GM18505 (cell line): ENCODE results near the gene ZNF469.

Experiments used
- ATAC-seq: cut with Tn5 transposase; IDR thresholded peaks from one replicate; pipeline ENCODE4 v1.9.1; 2021; ENCODE audit not compliant: unreplicated experiment
- POLR2A ChIP-seq: IDR thresholded peaks from 4 replicates; pipeline ENCODE4 v1.6.1; 2011; ENCODE audit warnings: borderline replicate concordance; ENCODE audit not compliant: insufficient read depth, insufficient read length; ENCODE audit errors: extremely low read depth

Gene ZNF469

DNA sequence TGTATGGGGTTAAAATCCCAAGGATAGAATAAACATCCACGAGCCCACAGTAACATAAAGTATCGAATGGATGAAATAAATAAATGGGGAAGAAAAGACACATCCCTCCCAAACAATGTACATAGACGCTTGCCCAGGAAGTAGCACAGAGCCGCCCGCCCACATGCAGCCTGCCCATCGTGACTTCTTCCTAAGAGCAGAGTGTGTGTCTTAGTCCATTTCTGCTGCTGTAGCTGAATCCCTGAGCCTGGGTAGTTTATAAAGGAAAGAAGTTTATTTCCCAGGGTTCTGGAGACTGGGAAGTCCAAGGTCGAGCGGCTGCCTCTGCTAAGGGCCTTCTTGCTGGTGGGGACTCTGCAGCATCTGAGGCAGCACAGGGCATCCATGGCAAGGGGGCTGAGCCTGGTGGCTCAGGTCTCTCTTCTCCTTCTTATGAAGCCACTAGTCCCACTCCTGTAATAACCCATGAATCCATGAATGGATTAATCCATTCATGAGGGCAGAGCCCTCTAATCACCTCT is 39.4 kb upstream of the ZNF469 start:
- no peak for TF ChIP-seq POLR2A
- no peak for ATAC-seq

DNA sequence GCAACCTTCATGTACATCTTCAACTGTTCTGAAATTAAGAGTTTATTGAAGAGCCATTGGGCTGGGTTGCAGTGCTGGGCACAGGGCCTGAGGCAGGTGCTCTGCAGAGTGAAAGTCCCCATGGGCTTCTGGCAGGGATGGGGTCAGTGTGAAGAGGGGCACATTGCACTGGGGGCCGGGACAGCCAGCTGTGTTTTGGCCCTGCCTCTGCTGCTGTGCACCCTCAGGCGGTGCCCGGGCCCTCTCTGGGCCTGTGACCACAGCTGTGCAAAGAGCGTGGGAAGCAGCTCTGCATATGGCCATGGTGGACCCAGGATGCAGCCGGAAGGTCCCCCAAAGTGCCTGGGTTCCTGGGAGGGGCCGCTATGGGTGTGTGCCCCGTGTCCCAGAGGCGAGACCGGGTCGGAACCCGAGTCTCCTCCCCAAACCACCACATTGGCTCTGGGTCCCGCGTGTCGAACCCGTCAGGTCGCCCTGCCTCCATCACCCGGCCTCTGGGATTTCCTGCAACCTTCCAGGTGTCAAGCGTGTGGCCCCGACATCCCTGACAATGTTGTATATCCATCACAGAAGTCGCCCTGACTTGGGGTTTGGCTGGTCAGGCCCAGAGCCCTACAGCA is 38.2 kb upstream of the ZNF469 start:
- no peak for ATAC-seq
- no peak for TF ChIP-seq POLR2A

DNA sequence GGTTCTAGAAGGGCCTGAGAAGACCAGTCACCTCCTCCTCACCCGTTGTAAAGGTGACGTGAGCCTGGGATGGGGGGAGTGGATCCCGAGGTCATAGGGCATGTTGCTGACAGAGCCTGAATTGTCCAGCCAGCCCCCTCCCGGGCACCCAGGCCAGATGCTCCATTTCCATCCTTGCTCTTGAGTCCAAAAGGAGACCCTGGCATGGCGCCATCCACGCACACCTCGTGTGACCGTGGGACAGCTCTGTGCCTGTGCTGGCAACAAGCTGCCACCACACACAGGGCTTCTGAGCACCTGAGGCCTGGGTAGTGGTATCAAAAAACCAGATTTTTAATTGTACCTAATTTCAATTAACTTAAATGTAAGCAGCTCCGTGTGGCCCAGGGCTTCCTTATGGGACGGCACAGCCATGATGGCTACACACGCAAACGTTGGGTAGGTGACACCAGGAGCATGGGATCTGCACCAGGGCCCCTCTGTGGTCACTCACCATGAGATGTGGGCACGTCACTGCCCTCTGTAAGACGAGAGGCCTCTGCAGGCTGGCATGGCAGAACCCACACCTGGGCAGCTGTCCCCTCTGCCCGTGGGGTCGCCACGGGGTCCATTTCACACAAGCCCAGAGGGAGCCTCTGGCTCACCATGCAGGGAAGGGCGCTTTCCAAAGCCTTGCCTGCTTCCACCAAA is 37.6 kb upstream of the ZNF469 start:
- ATAC-seq = no peak

DNA sequence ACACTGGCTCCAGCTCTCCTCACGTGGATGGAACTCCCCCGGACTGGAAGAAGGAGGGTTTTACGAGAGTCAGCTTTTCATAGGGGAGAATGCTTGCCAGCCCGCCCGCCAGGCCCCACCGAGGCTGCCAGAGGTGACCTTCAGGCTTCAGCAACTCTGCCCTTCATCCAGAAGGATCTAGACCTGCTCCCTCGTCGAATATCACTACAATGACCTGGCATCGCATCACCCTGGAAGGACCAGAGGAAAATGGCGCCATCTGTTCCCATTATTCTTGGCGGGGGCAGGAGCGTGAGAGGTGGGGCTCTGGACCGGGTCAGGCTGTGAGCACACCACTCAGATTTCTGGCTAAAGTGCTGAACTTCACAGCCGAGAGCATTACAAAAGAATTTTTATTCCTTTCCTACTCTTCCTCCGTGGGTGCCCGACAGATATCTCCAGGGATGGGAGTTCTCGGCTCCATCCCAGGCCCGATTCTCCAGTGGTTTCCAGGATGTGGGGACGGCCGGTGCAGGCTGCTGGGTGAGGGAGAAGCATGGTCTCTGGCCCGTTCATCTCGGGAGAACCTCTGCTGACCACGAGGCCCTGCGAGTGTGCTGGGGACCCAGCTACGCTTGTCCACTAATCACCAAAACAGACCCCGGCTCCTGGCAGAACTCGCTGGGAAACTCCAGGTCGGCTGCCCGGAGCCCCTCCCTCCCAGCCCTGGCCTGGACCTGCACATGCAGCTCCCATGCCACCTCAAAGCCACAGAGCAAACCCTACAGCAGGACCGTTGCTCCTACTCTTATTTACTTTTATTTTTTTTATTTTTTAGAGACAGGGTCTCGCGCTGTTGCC is 36.8 kb upstream of the ZNF469 start:
- no peak for TF ChIP-seq POLR2A
- ATAC-seq = no peak

More for the DNA sequence above, 37.6 kb upstream of the ZNF469 start:
- TF ChIP-seq POLR2A = no peak

DNA sequence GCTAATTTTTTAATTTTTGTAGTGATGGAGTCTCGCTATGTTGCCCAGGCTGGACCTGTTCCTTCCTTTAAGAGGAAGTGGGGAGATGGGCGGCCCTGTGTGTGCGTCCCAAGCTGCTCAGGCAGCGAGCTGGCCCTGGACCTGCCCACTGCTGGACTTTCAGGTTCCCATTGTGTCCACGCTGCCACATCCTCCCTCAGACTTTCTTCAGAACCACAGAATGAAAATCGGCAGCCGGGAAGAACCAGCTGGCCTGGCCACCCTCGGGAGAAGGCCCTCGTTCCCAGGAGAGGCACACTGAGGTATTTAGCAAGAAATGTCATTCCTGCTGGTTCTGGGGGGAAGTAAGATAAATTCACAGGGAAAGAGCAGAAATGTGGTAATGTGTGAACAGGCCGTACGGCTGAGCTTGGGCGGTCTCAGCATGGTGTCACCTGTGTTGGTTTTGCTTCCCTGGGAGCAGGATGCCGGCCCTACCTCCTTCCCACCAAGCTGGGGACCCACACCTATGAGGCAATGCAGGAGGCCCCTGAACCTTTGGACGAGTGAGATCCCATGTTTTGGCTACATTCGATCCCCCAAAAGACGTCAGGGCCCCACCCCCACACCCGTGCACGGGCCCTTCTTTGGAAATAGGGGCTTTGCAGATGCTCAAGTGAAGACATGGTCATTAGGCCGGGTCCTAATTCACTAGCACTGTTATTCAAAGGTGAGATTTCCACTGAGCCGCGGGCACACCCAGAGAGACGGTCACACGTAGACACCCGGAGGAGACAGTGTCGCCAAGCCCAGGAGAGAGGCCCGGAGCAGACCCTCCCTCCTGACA is 35.9 kb upstream of the ZNF469 start:
- no peak for ATAC-seq
- no peak for TF ChIP-seq POLR2A

DNA sequence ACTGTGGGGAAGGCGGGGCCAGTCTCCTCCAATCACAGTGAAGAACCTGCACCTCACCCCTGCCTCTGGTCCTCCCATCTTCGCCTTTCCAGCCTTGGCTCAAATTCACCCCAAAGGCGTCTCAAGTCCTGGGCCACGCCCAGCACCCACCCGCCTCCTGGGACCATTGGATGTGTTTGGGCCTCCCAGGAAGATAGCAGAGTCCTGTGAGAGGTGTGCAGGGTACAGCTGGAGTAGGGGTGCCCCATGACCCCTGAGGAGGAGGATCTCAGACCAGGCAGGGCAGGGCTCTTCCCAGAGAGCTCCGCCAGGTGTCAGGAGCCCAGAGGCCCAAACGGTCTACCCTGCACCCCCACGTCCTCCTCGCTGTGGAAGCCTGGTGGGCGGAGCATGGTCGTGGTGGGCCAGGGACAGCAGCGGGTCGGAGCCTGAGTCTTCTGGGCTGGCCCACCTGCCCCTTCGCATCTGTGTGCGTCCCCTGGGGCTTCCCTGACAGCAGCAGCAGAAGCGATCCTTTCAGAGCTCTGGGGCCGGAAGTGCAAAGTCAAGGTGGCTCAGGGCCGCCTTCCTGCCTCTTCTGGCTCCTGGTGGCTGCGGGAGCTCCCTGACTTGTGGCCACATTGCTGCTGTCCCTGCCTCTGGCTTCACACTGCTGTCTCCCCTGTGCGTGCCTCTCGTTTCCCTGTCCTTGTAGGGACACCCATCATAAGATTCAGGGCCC is 34.9 kb upstream of the ZNF469 start:
- no peak for TF ChIP-seq POLR2A
- no peak for ATAC-seq

DNA sequence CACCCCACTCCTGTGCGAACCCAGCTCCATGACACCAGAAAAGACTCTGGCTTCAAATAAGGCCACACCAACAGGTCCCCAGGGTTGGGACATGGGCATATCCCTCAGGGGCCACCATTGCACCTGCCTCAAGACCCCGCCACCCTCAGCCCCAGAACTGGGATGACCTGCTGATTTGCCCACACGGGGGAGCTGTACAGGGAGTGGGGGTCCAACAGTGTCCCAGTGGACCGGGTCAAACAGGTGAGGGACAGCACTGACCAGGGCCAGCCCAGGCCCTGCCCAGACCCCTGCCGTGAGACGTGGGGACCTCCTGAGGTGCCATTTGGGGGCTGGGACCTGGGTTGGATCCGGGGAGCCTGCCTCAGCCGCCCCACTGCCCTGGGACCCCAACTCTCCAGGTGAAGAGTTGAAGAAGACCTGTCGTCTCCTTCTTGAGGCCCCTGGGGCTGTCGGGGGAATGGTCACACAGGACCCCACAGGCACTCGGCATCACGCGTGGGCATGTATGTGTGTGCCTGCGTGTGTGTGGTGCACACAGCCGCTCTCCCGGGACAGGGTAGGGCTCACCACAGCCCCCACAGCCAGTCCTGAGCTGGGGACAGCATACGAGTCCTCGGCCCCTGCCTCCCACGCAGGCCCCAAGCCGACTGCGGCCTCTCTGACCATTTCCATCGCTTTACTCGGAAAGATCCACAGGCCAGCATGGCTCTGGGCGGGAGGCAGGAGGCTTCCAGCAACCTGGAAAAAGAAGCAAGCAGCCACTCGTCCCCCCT is 34.2 kb upstream of the ZNF469 start:
- TF ChIP-seq POLR2A = no peak
- ATAC-seq = no peak

DNA sequence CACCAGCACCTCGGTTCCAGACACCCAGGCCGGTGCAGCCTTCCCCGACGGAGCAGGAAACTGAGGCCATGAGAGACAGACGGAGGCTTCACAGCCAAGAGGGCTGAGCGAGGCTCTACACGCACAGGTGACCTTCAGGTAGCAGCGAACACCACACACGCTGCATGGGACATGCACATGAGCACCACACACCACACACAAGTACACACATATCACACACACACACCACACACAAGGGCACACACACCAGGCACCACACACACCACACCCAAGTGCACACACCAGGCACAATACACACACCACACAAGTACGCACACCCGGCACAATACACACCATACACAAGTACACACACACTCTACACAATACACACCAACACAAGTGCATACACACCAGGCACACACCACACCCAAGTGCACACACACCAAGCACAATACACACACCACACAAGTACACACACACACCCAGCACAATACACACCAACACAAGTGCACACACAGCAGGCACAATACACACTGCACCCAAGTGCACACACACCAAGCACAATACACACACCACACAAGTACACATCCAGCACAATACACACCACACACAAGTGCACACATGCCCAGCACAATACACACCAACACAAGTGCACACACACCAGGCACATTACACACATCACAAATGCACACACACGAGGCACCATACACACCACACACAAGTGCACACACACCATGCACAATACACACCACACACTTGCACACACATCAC is 33.4 kb upstream of the ZNF469 start:
- ATAC-seq = no peak
- no peak for TF ChIP-seq POLR2A

DNA sequence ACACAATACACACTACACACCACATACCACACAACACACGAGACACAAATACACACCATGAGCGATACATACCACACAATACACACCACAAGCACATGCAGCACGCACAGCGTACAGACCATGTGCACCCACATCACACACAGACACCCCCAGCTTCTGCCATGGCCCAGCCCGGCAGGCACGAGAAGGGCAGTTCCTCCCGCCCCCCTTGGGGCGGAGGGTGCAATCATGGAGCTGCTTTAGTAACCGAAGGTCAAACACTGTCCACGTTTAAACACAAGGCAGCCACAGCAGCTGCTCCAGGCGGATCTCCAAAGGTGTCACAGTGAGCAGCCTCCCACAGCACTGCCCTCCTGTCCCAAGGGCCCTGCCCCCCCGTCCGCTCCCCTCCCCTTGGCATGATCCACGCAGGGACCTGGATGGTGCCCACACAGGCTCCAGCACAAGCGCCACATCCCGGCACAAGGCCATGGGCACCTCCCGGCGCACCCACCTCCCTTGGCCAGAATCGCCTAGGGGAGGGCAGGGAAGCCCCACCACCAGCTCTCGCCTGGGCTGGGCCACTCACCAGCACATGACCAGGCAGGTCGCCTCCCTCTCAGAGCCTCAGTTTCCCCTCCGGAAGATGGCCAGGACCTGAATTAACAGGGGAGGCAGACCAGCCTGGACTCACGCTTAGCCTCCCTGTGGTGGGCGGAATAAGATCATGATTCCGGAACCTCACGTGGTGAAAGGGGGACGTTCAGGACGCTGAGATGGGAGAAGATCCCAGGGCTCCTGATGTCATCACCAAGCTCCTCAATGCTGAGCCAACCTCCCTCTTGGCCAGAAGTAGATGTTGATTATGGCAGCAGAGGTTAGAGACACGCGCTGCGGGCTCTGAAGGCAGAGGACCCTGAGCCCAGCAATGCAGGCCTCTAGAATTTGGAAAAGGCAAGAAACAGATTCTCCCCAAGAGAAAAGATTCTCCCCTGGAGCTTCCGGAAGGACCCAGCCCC is 32.6 kb upstream of the ZNF469 start:
- no peak for TF ChIP-seq POLR2A
- no peak for ATAC-seq

DNA sequence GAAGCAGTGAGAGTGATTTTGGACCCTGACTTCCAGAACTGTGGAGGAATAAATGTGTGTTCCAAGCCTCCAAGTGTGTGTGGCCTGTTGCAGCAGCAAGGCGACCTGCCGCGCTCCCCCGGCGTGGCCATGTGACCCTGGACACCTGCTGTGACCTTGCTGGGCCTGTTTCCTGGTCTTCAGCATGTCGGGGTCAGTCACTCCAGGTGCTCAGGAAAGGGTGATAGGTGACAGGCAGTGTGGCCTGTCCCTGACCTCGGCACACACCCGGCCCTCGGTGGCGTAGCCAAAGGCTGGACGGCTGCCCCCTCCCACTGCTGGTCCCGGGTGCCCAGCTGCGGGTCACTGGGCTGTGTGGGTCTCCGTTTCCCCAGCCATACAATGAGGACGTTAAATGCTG is 31.8 kb upstream of the ZNF469 start:
- no peak for ATAC-seq
- TF ChIP-seq POLR2A = no peak

DNA sequence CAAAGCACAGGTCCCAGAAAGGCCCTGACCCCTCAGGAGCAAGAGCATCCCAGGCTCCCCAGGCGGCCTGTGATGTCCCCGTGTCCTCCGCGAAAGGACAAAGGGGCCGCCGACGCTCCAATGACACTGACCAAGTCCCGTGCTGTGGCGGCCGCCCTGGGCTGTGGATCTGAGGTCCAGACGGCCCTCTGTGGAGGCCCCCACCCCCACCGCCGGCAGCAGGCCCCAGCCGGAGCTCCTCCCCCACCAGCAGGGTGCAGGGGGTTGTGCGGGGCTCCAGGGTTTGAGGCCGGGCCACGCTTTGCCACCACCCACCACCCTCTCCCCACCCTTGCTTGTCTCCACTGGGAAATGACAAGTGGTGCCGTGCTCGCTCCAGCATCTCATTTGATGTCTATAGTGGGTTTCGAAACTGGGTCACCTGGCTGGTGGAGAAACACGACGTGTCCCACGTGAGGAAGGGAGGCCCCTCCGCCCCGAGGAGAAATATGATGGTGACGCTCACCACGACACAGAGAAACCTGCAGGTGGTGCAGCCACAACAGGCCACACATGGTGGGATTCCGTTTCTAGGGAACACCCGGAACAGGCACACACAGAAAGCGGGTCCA is 31.2 kb upstream of the ZNF469 start:
- ATAC-seq = no peak
- no peak for TF ChIP-seq POLR2A
